Fibroblast of the conjunctiva (primary cell): ENCODE results near the gene TBC1D5.

Experiments
- DNase-seq: peaks from one replicate; pipeline ENCODE4 v3.0.0-alpha.2; 2010; ENCODE audit warnings: low read depth

Gene TBC1D5

GRCh38 chr3:17221529-17221928 is 520.9 kb downstream of the TBC1D5 start:
- DNase-seq, result no peak

- DNase-seq, result no peak
Observed at GRCh38 chr3:17219593-17219992, 522.8 kb downstream of the TBC1D5 start.

GRCh38 chr3:17218587-17218986 is 523.8 kb downstream of the TBC1D5 start:
- DNase-seq, result no peak

- no peak for DNase-seq
Observed at GRCh38 chr3:17217588-17217987, 524.8 kb downstream of the TBC1D5 start.

GRCh38 chr3:17213102-17213501 is 529.3 kb downstream of the TBC1D5 start:
- no peak for DNase-seq

GRCh38 chr3:17207979-17208378 is 534.5 kb downstream of the TBC1D5 start:
- no peak for DNase-seq

- DNase-seq, result no peak
Observed at GRCh38 chr3:17207019-17207418, 535.4 kb downstream of the TBC1D5 start.

GRCh38 chr3:17204049-17204650 is 538.3 kb downstream of the TBC1D5 start:
- DNase-seq, result no peak

GRCh38 chr3:17201538-17201937 is 540.9 kb downstream of the TBC1D5 start:
- DNase-seq, result no peak

GRCh38 chr3:17195856-17196604 is 546.4 kb downstream of the TBC1D5 start:
- DNase-seq, result peak; percentile 31

- DNase-seq, result peak; percentile 51
Observed at GRCh38 chr3:17195192-17195611, 547.2 kb downstream of the TBC1D5 start.

- no peak for DNase-seq
Observed at GRCh38 chr3:17194116-17194515, 548.3 kb downstream of the TBC1D5 start.

- DNase-seq, result no peak
Observed at GRCh38 chr3:17192995-17193394, 549.4 kb downstream of the TBC1D5 start.

GRCh38 chr3:17190353-17191078 is 551.9 kb downstream of the TBC1D5 start:
- no peak for DNase-seq

- DNase-seq, result no peak
Observed at GRCh38 chr3:17188378-17188777, 554.1 kb downstream of the TBC1D5 start.

GRCh38 chr3:17187589-17188184 is 554.7 kb downstream of the TBC1D5 start:
- no peak for DNase-seq

- DNase-seq, result no peak
Observed at GRCh38 chr3:17183951-17184550, 558.4 kb downstream of the TBC1D5 start.

GRCh38 chr3:17182166-17182565 is 560.3 kb downstream of the TBC1D5 start:
- no peak for DNase-seq

- DNase-seq, result no peak
Observed at GRCh38 chr3:17181413-17181907, 561.0 kb downstream of the TBC1D5 start.

GRCh38 chr3:17179381-17180205 is 562.8 kb downstream of the TBC1D5 start:
- no peak for DNase-seq

GRCh38 chr3:17176757-17177156 is 565.7 kb downstream of the TBC1D5 start:
- DNase-seq, result no peak
